Sigmoid colon (tissue), 4 donors: Measurements from ENCODE around the gene LPP.

Experiments used
- CTCF ChIP-seq, 4 experiments: fragments of 450-650 bp in 3 of 4; fragments of 200-600 bp in 1 of 4; IDR thresholded peaks; one replicate each; pipeline ENCODE4 v1.5.1; 2016 to 2019; ENCODE audit warnings: antibody characterized with exemption in 4 of 4, mild to moderate bottlenecking in 3 of 4, moderate library complexity in 2 of 4
- EP300 ChIP-seq, 4 donors: sonication (generic); formaldehyde crosslinking; IDR thresholded peaks; one replicate each; pipeline ENCODE4 v1.6.1; 2017; ENCODE audit warnings: antibody characterized with exemption in 4 of 4
- POLR2A ChIP-seq, 2 donors: fragments of 450-650 bp; IDR thresholded peaks; one replicate each; pipeline ENCODE4 v1.6.1; 2016; ENCODE audit warnings: antibody characterized with exemption in 2 of 2, mild to moderate bottlenecking in 2 of 2, moderate library complexity in 2 of 2

DNA sequence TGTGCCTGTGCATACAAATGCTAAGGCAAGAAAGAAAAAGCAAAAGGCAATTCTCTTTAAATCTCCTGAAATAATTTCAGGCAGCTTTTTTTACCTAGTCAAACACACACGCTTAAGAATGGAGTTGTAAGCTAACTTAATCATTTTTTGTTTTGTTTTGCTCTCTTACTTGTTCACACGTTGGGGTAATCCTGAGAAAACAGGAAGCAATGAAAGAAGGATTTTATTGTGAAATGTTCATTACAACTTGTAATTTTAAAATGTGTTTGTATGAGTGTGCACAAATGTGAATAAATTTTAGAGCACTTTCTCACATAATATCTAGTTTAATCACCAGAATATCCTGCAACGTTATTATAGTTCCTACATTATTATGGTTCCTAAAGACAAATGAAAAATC lies 263.8 kb downstream of the LPP start:
- TF ChIP-seq CTCF (IDR thresholded peaks at IDR 0.05) (no peak), EP300 (IDR thresholded peaks at IDR 0.05) (no peak), POLR2A (IDR thresholded peaks at IDR 0.05) (no peak)
